Activated B cell treated with CpG ODN at 0.5 μM for 24 hours (primary cell): ENCODE results near the gene PAPLN. TPM values are rescaled to one million over a fixed set of nuclear protein-coding genes. Genes with fewer than 3 reads are reported as not detected.

ENCODE experiments used
- ATAC-seq: fragments of 200-7000 bp; cut with Tn5 transposase; one replicate; pipeline ENCODE4 v1.10.0; 2021; ENCODE audit warnings: low read depth, mild to moderate bottlenecking, moderate library complexity
- CTCF ChIA-PET: fragments of 350-600 bp; sonication (Branson Sonifier 250); formaldehyde crosslinking; loops from one replicate; lab custom pipeline; 2021; ENCODE audit warnings: antibody characterized with exemption; lab: Charles Lee
- POLR2A ChIA-PET: fragments of 350-600 bp; sonication (Branson Sonifier 250); formaldehyde crosslinking; loops from one replicate; lab custom pipeline; 2021; ENCODE audit warnings: antibody characterized with exemption; lab: Charles Lee
- DNase-seq: peaks from one replicate; pipeline ENCODE4 v3.0.0; 2022
- H3K27ac Mint-ChIP-seq: one replicate; pipeline ENCODE4 v1.8.0; 2020; ENCODE audit warnings: mixed read lengths
- H3K27me3 Mint-ChIP-seq: one replicate; pipeline ENCODE4 v1.8.0; 2021; ENCODE audit warnings: mixed read lengths
- H3K36me3 Mint-ChIP-seq: one replicate; pipeline ENCODE4 v1.8.0; 2021; ENCODE audit warnings: low read depth, mixed read lengths
- H3K4me1 Mint-ChIP-seq: one replicate; pipeline ENCODE4 v1.8.0; 2021; ENCODE audit warnings: mixed read lengths
- H3K4me3 Mint-ChIP-seq: one replicate; pipeline ENCODE4 v1.8.0; 2020; ENCODE audit warnings: mild to moderate bottlenecking, mixed read lengths
- H3K9me3 Mint-ChIP-seq: one replicate; pipeline ENCODE4 v1.8.0; 2020; ENCODE audit warnings: mixed read lengths
- intact Hi-C: fragments of 100-400 bp; cut with micrococcal nuclease; formaldehyde crosslinking; loops from one replicate; pipeline ENCODE4 v1.15.1; 2024
- total RNA-seq: library from RNA; stranded (reverse); gene quantifications from 2 replicates; pipeline ENCODE4 v1.2.3, GENCODE V29; 2022
- TF ChIP-seq, protein P1 (sequence below): fragments of 200-600 bp; IDR thresholded peaks from one replicate; pipeline ENCODE4 v1.8.0; 2022; ENCODE audit warnings: antibody characterized with exemption, mild to moderate bottlenecking

Gene PAPLN
- total RNA-seq, 1 donor from 2014 or later = 0.42 TPM

GRCh38 chr14:73312687-73313086 lies 75.4 kb downstream of the PAPLN start:
- Mint-ChIP-seq H3K36me3 (peaks cover 6% of the 10 kb centered on the region), H3K27ac (no peak overlapping the region), H3K4me3 (no peak overlapping the region), H3K4me1 (peaks cover 14% of the 10 kb centered on the region), H3K9me3 (no peaks in the 10 kb centered on the region), H3K27me3 (no peaks in the 10 kb centered on the region)
- POLR2A ChIA-PET = no interaction called here
- DNase-seq = no peak
- no peak for ATAC-seq
- intact Hi-C loops = loop anchor here (5.0 kb wide), 1 partner anchor 60 kb away; no protein-coding TSS in a partner anchor
- TF ChIP-seq, protein P1, sequence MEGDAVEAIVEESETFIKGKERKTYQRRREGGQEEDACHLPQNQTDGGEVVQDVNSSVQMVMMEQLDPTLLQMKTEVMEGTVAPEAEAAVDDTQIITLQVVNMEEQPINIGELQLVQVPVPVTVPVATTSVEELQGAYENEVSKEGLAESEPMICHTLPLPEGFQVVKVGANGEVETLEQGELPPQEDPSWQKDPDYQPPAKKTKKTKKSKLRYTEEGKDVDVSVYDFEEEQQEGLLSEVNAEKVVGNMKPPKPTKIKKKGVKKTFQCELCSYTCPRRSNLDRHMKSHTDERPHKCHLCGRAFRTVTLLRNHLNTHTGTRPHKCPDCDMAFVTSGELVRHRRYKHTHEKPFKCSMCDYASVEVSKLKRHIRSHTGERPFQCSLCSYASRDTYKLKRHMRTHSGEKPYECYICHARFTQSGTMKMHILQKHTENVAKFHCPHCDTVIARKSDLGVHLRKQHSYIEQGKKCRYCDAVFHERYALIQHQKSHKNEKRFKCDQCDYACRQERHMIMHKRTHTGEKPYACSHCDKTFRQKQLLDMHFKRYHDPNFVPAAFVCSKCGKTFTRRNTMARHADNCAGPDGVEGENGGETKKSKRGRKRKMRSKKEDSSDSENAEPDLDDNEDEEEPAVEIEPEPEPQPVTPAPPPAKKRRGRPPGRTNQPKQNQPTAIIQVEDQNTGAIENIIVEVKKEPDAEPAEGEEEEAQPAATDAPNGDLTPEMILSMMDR = no peak
- CTCF ChIA-PET = interaction anchor here (1.4 kb wide), 1 partner anchor 18 kb away, joined by 5 read pairs; no protein-coding TSS in a partner anchor

DNA sequence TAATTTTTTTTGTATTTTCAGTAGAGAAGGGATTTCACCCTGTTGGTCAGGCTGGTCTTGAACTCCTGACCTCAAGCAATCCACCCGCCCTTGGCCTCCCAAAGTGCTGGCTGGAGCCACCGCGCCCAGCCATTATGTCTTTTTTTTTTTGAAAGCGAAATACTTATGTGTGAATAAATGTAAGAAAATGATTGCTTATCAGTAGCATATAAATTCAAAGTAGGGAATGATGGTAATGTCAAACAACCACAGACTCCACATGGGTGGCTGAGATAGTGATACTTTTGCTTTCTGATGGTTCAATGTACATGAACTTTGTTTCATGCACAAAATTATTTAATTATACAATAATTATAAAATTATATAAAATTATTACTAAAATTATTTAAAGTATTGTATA lies 75.8 kb downstream of the PAPLN start:
- Mint-ChIP-seq H3K4me1 (peaks cover 14% of the 10 kb centered on the region), H3K27me3 (no peaks in the 10 kb centered on the region), H3K9me3 (no peaks in the 10 kb centered on the region), H3K4me3 (no peak overlapping the region), H3K27ac (no peak overlapping the region), H3K36me3 (peaks cover 5% of the 10 kb centered on the region)
- ATAC-seq = no peak
- DNase-seq = no peak
- ChIA-PET POLR2A (no interaction called here), CTCF (interaction anchor here (1.4 kb wide), 1 partner anchor 18 kb away, joined by 5 read pairs; no protein-coding TSS in a partner anchor)
- TF ChIP-seq, protein P1 = no peak
- intact Hi-C loops = loop anchor here (5.0 kb wide), 1 partner anchor 59 kb away; no protein-coding TSS in a partner anchor

DNA sequence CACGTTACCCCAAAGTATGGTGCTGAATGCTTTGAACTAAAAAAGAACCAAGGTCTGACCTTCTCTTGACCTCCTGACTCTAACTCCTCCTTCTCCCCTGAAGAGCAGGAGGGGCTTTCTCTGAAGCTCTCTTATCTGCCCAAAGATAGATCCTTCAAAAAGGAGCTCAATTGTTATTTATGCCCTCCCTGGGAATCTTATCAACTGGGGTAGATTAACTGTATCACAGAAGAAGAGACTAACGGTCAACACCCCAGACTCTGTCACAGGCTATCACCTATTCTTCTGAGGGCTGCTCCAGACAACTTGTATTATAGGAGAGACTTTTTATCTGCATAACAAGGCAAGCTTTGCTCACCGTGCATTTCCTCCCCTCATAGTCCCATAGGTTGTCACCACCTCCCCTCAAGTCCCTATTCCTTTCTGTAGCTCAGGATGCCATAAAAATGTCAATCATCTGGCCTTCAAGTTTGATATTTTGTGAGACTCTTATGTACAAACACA lies 86.6 kb downstream of the PAPLN start:
- ChIA-PET POLR2A (no interaction called here), CTCF (no interaction called here)
- no peak for DNase-seq
- Mint-ChIP-seq H3K36me3 (peaks cover 28% of the 10 kb centered on the region), H3K4me3 (no peak overlapping the region), H3K9me3 (no peaks in the 10 kb centered on the region), H3K27ac (no peak overlapping the region), H3K27me3 (no peaks in the 10 kb centered on the region), H3K4me1 (peaks cover 17% of the 10 kb centered on the region)
- TF ChIP-seq, protein P1 = no peak
- ATAC-seq = no peak
- intact Hi-C loops = no loop called here

Other genes starting within 250 kb of the PAPLN start
- 12.7 and 16.5 TPM in 2 replicates for gene ZFYVE1, start 210.4 kb upstream of the PAPLN start, total RNA-seq
- 114 and 123 TPM in 2 replicates for gene RBM25, start 179.0 kb upstream of the PAPLN start, total RNA-seq
- 38.6 and 42.9 TPM in 2 replicates for gene PSEN1, start 101.0 kb upstream of the PAPLN start, total RNA-seq
- 69.5 and 71.4 TPM in 2 replicates for gene NUMB, start 221.0 kb downstream of the PAPLN start, total RNA-seq